NCI-H146 treated with DMSO at 0.1 percent for 48 hours (cell line): ENCODE measurements around the gene NFIC.
"Not testable (repeated sequence)": the region's sequence is repeated elsewhere in the genome, so short reads cannot be mapped to it uniquely, and the experiment has no call there.

Experiments used
- DNase-seq: peaks from one replicate; lab custom pipeline; 2025; ENCODE audit not compliant: unreplicated experiment; lab: John Stamatoyannopoulos, UW

The NFIC gene

GRCh38 chr19:3506384-3507340 is 140.3 kb downstream of the NFIC start:
- DNase-seq = no peak

GRCh38 chr19:3507371-3508120 is 141.2 kb downstream of the NFIC start:
- no peak for DNase-seq

- DNase-seq = not testable (repeated sequence)
Measured at GRCh38 chr19:3508121-3508661, 141.8 kb downstream of the NFIC start.

- no peak for DNase-seq
Measured at GRCh38 chr19:3508771-3509535, 142.6 kb downstream of the NFIC start.

GRCh38 chr19:3509566-3509989 is 143.2 kb downstream of the NFIC start:
- DNase-seq = no peak

GRCh38 chr19:3510727-3511126 is 144.3 kb downstream of the NFIC start:
- DNase-seq = no peak

- no peak for DNase-seq
Measured at GRCh38 chr19:3511506-3512251, 145.3 kb downstream of the NFIC start.

GRCh38 chr19:3512562-3513228 is 146.3 kb downstream of the NFIC start:
- no peak for DNase-seq

- no peak for DNase-seq
Measured at GRCh38 chr19:3513229-3514140, 147.1 kb downstream of the NFIC start.

GRCh38 chr19:3514930-3515329 is 148.5 kb downstream of the NFIC start:
- DNase-seq = no peak

- DNase-seq = no peak
Measured at GRCh38 chr19:3515891-3516422, 149.6 kb downstream of the NFIC start.

GRCh38 chr19:3516675-3517207 is 150.4 kb downstream of the NFIC start:
- DNase-seq = no peak

GRCh38 chr19:3517638-3518037 is 151.3 kb downstream of the NFIC start:
- no peak for DNase-seq

GRCh38 chr19:3518255-3518654 is 151.9 kb downstream of the NFIC start:
- no peak for DNase-seq

- no peak for DNase-seq
Measured at GRCh38 chr19:3518659-3519058, 152.3 kb downstream of the NFIC start.
